HepG2 (cell line): ENCODE data around the gene CACNA2D3. TPM values are rescaled to one million over a fixed set of nuclear protein-coding genes. Genes with fewer than 3 reads are reported as not detected.

Experiments
- ATAC-seq: fragments of 200-7000 bp; cut with Tn5 transposase; 3 replicates; pipeline ENCODE4 v1.9.1; 2020; ENCODE audit warnings: mild to moderate bottlenecking, moderate library complexity
- BruUV-seq: library from RNA; stranded (reverse); fragments of 400-500 nt; replicated peaks from 2 replicates; lab custom pipeline; 2021; lab: Mats Ljungman, UMichigan
- CTCF ChIA-PET: fragments of 300-600 bp; formaldehyde crosslinking; extraction: SDS; loops from one replicate; lab custom pipeline; 2021; ENCODE audit warnings: low total read pairs, inconsistent platforms, low intra/inter-chr PET ratio; lab: Yijun Ruan, JAX
- POLR2A ChIA-PET: fragments of 350-600 bp; sonication (Branson Sonifier 250); formaldehyde crosslinking; loops from one replicate; lab custom pipeline; 2020; ENCODE audit warnings: antibody characterized with exemption, inconsistent platforms; lab: Yijun Ruan, JAX
- DNase-seq: peaks from one replicate; pipeline ENCODE4 v3.0.0-alpha.2; 2015; ENCODE audit warnings: low spot score
- FAIRE-seq: peaks from 3 replicates; lab custom pipeline; 2011; peaks lifted over from hg19 to GRCh38; lab: Jason Lieb, UNC
- H2AFZ ChIP-seq: one replicate; pipeline ENCODE4 v1.6.1; 2011; ENCODE audit warnings: low read length, inconsistent platforms
- H3K27ac ChIP-seq: fragments of 300-600 bp; 3 replicates; pipeline ENCODE4 v1.8.0; 2011; ENCODE audit warnings: mixed run types, mild to moderate bottlenecking, mixed read lengths, low read length, inconsistent platforms; ENCODE audit not compliant: insufficient read depth; ENCODE audit errors: extremely low read length
- H3K27me3 ChIP-seq, 2 experiments: fragments of 200-600 bp in 1 of 2; 2 replicates in 1 of 2; 3 replicates in 1 of 2; pipeline versions ENCODE4 v1.6.0 to v1.8.0; 2011; ENCODE audit warnings: low read length in 2 of 2, mild to moderate bottlenecking in 2 of 2, moderate library complexity in 2 of 2, inconsistent platforms in 1 of 2; ENCODE audit not compliant: insufficient read depth in 2 of 2, control insufficient read depth in 1 of 2
- H3K36me3 ChIP-seq, 2 experiments: fragments of 200-600 bp in 1 of 2; replicated peaks in 1 of 2; 2 replicates in 1 of 2; 3 replicates in 1 of 2; pipeline versions ENCODE4 v1.5.1 to v1.8.0; 2011; ENCODE audit warnings: low read length in 2 of 2, inconsistent platforms in 1 of 2; ENCODE audit not compliant: insufficient read depth in 2 of 2, control insufficient read depth in 1 of 2
- H3K4me1 ChIP-seq: 2 replicates; pipeline ENCODE4 v1.5.1; 2012; ENCODE audit warnings: low read length, inconsistent platforms; ENCODE audit not compliant: insufficient read depth
- H3K4me2 ChIP-seq: 2 replicates; pipeline ENCODE4 v1.6.0; 2011; ENCODE audit warnings: low read depth, low read length, inconsistent platforms
- H3K4me3 ChIP-seq, 3 experiments: fragments of 200-600 bp in 1 of 3; sonication (generic), shearing (Covaris generic) in 1 of 3; replicated peaks in 1 of 3; 2 replicates each; pipeline ENCODE4 v1.5.1; 2011 to 2016; ENCODE audit warnings: low read length in 3 of 3, inconsistent platforms in 2 of 3, low read depth in 2 of 3, mild to moderate bottlenecking in 2 of 3, control low read depth in 1 of 3, mixed read lengths in 1 of 3; ENCODE audit not compliant: insufficient read depth in 1 of 3
- H3K79me2 ChIP-seq: one replicate; pipeline ENCODE4 v1.6.1; 2011; ENCODE audit warnings: low read length, inconsistent platforms; ENCODE audit not compliant: insufficient read depth
- H3K9ac ChIP-seq: 2 replicates; pipeline ENCODE4 v1.6.0; 2011; ENCODE audit warnings: mild to moderate bottlenecking, low read depth, low read length, inconsistent platforms; ENCODE audit not compliant: insufficient read depth
- H3K9me3 ChIP-seq: 2 replicates; pipeline ENCODE4 v1.5.1; 2012; ENCODE audit warnings: mild to moderate bottlenecking, low read length
- H4K20me1 ChIP-seq: 2 replicates; pipeline ENCODE4 v1.6.0; 2011; ENCODE audit warnings: inconsistent platforms, mild to moderate bottlenecking, low read length, moderate library complexity; ENCODE audit not compliant: insufficient read depth
- SALL2 ChIP-seq: sonication (generic); formaldehyde crosslinking; IDR thresholded peaks from 2 replicates; pipeline ENCODE4 v1.8.1; 2023; ENCODE audit warnings: mild to moderate bottlenecking, missing genetic modification reagents, inconsistent platforms
- ZNF101 ChIP-seq: sonication (generic); formaldehyde crosslinking; IDR thresholded peaks from 2 replicates; pipeline ENCODE4 v1.4.0; 2020; ENCODE audit warnings: mild to moderate bottlenecking, low read depth, missing genetic modification reagents, borderline replicate concordance
- ZNF615 ChIP-seq: sonication (generic); formaldehyde crosslinking; IDR thresholded peaks from 2 replicates; pipeline ENCODE4 v1.5.0; 2020; ENCODE audit warnings: mild to moderate bottlenecking, missing genetic modification reagents, borderline replicate concordance
- WGBS: methylation state at CpG from one replicate; pipeline ENCODE4 v1.1.6; 2017; ENCODE audit warnings: low lambda C conversion rate; 5-methylcytosine and 5-hydroxymethylcytosine counted together
- in situ Hi-C: cut with HindIII; loops from 2 replicates; pipeline ENCODE4 v1.10.0; 2017; ENCODE audit warnings: low pct_unique_long_range_greater_than_20kb; ENCODE audit not compliant: extremely low pct_ligation_motif_present
- intact Hi-C: fragments of 100-400 bp; cut with micrococcal nuclease; formaldehyde crosslinking; loops from one replicate; pipeline ENCODE4 v1.10.0; 2022; ENCODE audit not compliant: unreplicated experiment
- polyA plus RNA-seq, 8 experiments: library from polyadenylated mRNA; depleted of rRNA in 3 of 8; stranded (reverse) in 7 of 8; unstranded in 1 of 8; fragments of >200 nt; fragmentation: Illumina TruSeq in 4 of 8; extraction: Trizol in 4 of 8; gene quantifications; 2 replicates each; pipeline versions ENCODE4 v1.2.1 to v1.2.3, GENCODE V29; 2011 to 2016; ENCODE audit warnings: low read depth in 4 of 8, missing spikeins in 1 of 8, mixed read lengths in 1 of 8; ENCODE audit not compliant: insufficient read depth in 1 of 8
- total RNA-seq, 5 experiments: library from RNA; depleted of rRNA; stranded (reverse); fragments of >200 nt; fragmentation: Illumina TruSeq; extraction: Trizol; gene quantifications; 2 replicates each; pipeline ENCODE4 v1.2.3, GENCODE V29; 2016; ENCODE audit warnings: low read depth in 1 of 5
- TF ChIP-seq, protein P1 (sequence below): sonication (generic); formaldehyde crosslinking; IDR thresholded peaks from 2 replicates; pipeline ENCODE4 v1.8.0; 2022; ENCODE audit warnings: missing genetic modification reagents, mild to moderate bottlenecking, moderate library complexity, borderline replicate concordance

Gene CACNA2D3
- total and polyA plus RNA-seq, 2 of the 13 experiments (the other 11 are each of a cell fraction or from before 2014, with no cell fraction given) = not detected

- TF ChIP-seq, protein P1, sequence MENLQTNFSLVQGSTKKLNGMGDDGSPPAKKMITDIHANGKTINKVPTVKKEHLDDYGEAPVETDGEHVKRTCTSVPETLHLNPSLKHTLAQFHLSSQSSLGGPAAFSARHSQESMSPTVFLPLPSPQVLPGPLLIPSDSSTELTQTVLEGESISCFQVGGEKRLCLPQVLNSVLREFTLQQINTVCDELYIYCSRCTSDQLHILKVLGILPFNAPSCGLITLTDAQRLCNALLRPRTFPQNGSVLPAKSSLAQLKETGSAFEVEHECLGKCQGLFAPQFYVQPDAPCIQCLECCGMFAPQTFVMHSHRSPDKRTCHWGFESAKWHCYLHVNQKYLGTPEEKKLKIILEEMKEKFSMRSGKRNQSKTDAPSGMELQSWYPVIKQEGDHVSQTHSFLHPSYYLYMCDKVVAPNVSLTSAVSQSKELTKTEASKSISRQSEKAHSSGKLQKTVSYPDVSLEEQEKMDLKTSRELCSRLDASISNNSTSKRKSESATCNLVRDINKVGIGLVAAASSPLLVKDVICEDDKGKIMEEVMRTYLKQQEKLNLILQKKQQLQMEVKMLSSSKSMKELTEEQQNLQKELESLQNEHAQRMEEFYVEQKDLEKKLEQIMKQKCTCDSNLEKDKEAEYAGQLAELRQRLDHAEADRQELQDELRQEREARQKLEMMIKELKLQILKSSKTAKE = no peak
- TF ChIP-seq ZNF101 (CRISPR knock-in tag) = no peak
Measured at GRCh38 chr3:54307566-54308180, 185.3 kb downstream of the CACNA2D3 start (continued).

- no peaks in the 10 kb centered on the region for H3K36me3 ChIP-seq
- no peaks in the 10 kb centered on the region for H3K79me2 ChIP-seq
- intact Hi-C loops (no loop called here), in situ Hi-C loops (no loop called here)
- no peak overlapping the region for H3K9ac ChIP-seq
- H3K27ac ChIP-seq = no peak overlapping the region
- ATAC-seq = no peak
- no peak overlapping the region for H3K4me3 ChIP-seq
- peaks cover 0 to 3% of the 10 kb centered on the region in 2 experiments; a peak in 2 of 5 replicates for H3K27me3 ChIP-seq
- POLR2A ChIA-PET = no interaction called here
- DNase-seq = no peak
- no peak for TF ChIP-seq ZNF615 (CRISPR knock-in tag)
- no peak for TF ChIP-seq SALL2
- no peak overlapping the region for H2AFZ ChIP-seq
- no peaks in the 10 kb centered on the region for H4K20me1 ChIP-seq
- no TSS peak for BruUV-seq
- H3K4me1 ChIP-seq = no peaks in the 10 kb centered on the region
- no peak for FAIRE-seq
- CTCF ChIA-PET = no interaction called here
- no peak overlapping the region for H3K4me2 ChIP-seq
- H3K9me3 ChIP-seq = no peaks in the 10 kb centered on the region
- WGBS = 0% methylated on average over 3 of the region's 6 CpGs
Measured at GRCh38 chr3:54309601-54310000, 187.2 kb downstream of the CACNA2D3 start.
